ENCODE measurements around the gene SMTNL1. TPM values are rescaled to one million over a fixed set of nuclear protein-coding genes. Genes with fewer than 3 reads are reported as not detected.

Gene SMTNL1
- total and polyA plus RNA-seq, 9 of the 15 experiments (the other 6 are each of a cell fraction or from before 2014, with no cell fraction given), result not detected

- TF ChIP-seq UBTF (IDR thresholded peaks at IDR 0.05; ENCODE audit: borderline replicate concordance in 1 of 2, low read depth in 2 of 2, low read length in 2 of 2) (0 out of 4 replicates have a peak, but pooled peaks of 1 of the 2 experiments have one; percentile 45), SRF (CRISPR knock-in tag; IDR thresholded peaks at IDR 0.05) (peak in 1 of 2 experiments; percentile 55; a peak in 1 of 4 replicates), HMG20A (CRISPR knock-in tag; conservative IDR thresholded peaks at IDR 0.05) (no peak), PTRF (tag; IDR thresholded peaks at IDR 0.05) (no peak), SLC30A9 (CRISPR knock-in tag; IDR thresholded peaks at IDR 0.05) (no peak), FOXP1 (CRISPR knock-in tag; IDR thresholded peaks at IDR 0.05) (no peak), PATZ1 (CRISPR knock-in tag; IDR thresholded peaks at IDR 0.05; ENCODE audit: borderline replicate concordance) (no peak), CREB5 (CRISPR knock-in tag; IDR thresholded peaks at IDR 0.05) (no peak), FOXA3 (CRISPR knock-in tag; conservative IDR thresholded peaks at IDR 0.05 in 1 of 2, IDR thresholded peaks at IDR 0.05 in 1 of 2) (no peak), THRA (IDR thresholded peaks at IDR 0.05) (no peak), BRCA1 (IDR thresholded peaks at IDR 0.05) (no peak), BRCA1 (CRISPR knock-in tag; IDR thresholded peaks at IDR 0.05) (no peak), USF1 (CRISPR knock-in tag; IDR thresholded peaks at IDR 0.05) (no peak), ZNF354B (CRISPR knock-in tag; IDR thresholded peaks at IDR 0.05) (no peak), ZBTB7A (IDR thresholded peaks at IDR 0.05; ENCODE audit: borderline replicate concordance, control insufficient read depth, low read depth, low read length) (peak; percentile 45; the same call in 1 of the 2 replicates), TCF15 (CRISPR knock-in tag; IDR thresholded peaks at IDR 0.05) (no peak), ATF1 (CRISPR knock-in tag; IDR thresholded peaks at IDR 0.05) (no peak), ATF1 (tag; IDR thresholded peaks at IDR 0.05) (no peak; the same call in none of the 2 replicates), ZNF212 (CRISPR knock-in tag; IDR thresholded peaks at IDR 0.05) (no peak)
These were observed 30.3 kb downstream of the SMTNL1 start, which contains the start of gene UBE2L6 (continued) for GRCh38 chr11:57567515-57568329.

All from K562 (cell line).